Measurements from ENCODE around the gene JPH4.

The JPH4 gene

GRCh38 chr14:23557946-23558345 lies 20.6 kb downstream of the JPH4 start:
- no peaks in the 10 kb centered on the region for H3K27me3 ChIP-seq (ENCODE audit: control insufficient read depth, insufficient read depth, low read length)
- no peaks in the 10 kb centered on the region for H3K9me3 ChIP-seq (ENCODE audit: control insufficient read depth, insufficient read depth, low read length)
- H3K4me3 ChIP-seq (ENCODE audit: low read length) = no peak overlapping the region
- H3K4me1 ChIP-seq (ENCODE audit: control insufficient read depth, insufficient read depth, low read length) = peaks cover 5% of the 10 kb centered on the region
- DNase-seq (ENCODE audit: low read depth, low spot score) = no peak
- WGBS (ENCODE audit: insufficient coverage, insufficient read length) = no CpG with 5 or more reads among the region's 1 CpG
- H3K27ac ChIP-seq (ENCODE audit: low read length) = no peak overlapping the region
- 0 out of 2 replicates have a peak, but pooled peaks cover 9% of the 10 kb centered on the region for H3K36me3 ChIP-seq (ENCODE audit: control insufficient read depth, insufficient read depth, low read length)

DNA sequence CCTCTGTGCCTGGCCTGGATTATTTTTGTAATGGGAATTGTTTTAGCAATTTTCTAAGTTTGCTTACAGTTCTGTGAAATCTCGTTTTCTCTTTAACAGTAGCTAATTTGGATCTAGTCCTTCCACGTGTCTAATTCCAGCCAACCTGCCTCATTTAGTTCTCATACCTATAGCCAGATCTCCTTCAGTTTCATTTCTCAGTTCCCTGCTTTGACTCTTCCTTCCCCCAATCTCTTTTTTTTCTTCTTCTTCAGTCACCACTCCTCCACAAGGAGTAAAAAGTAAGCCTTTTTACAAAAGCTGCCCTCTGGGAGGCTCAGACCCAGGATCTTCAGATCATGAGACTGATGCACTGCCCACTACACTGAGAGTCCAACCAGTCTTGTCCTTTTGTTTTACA lies 21.1 kb downstream of the JPH4 start:
- Histone ChIP-seq H3K9me3 (ENCODE audit: control insufficient read depth, insufficient read depth, low read length) (no peaks in the 10 kb centered on the region), H3K27me3 (ENCODE audit: control insufficient read depth, insufficient read depth, low read length) (no peaks in the 10 kb centered on the region), H3K4me3 (ENCODE audit: low read length) (no peak overlapping the region), H3K27ac (ENCODE audit: low read length) (no peak overlapping the region), H3K4me1 (ENCODE audit: control insufficient read depth, insufficient read depth, low read length) (peaks cover 5% of the 10 kb centered on the region), H3K36me3 (ENCODE audit: control insufficient read depth, insufficient read depth, low read length) (0 out of 2 replicates have a peak, but pooled peaks cover 9% of the 10 kb centered on the region)
- no peak for DNase-seq (ENCODE audit: low read depth, low spot score)
- no CpG with 5 or more reads among the region's 2 CpGs for WGBS (ENCODE audit: insufficient coverage, insufficient read length)

GRCh38 chr14:23556700-23557440 lies 21.7 kb downstream of the JPH4 start:
- Histone ChIP-seq H3K4me1 (ENCODE audit: control insufficient read depth, insufficient read depth, low read length) (peaks cover 5% of the 10 kb centered on the region), H3K4me3 (ENCODE audit: low read length) (peak overlapping the region; percentile 73; the same call in 1 of the 2 replicates), H3K36me3 (ENCODE audit: control insufficient read depth, insufficient read depth, low read length) (0 out of 2 replicates have a peak, but pooled peaks cover 9% of the 10 kb centered on the region), H3K9me3 (ENCODE audit: control insufficient read depth, insufficient read depth, low read length) (no peaks in the 10 kb centered on the region), H3K27me3 (ENCODE audit: control insufficient read depth, insufficient read depth, low read length) (no peaks in the 10 kb centered on the region), H3K27ac (ENCODE audit: low read length) (no peak overlapping the region)
- DNase-seq (ENCODE audit: low read depth, low spot score) = no peak
- no CpG with 5 or more reads among the region's 17 CpGs for WGBS (ENCODE audit: insufficient coverage, insufficient read length)

GRCh38 chr14:23555882-23556699 lies 22.5 kb downstream of the JPH4 start, which contains the start of gene THTPA:
Gene THTPA, plus strand, starts transcription at chr14:23556271. Its CDS starts 487 bp downstream, at chr14:23556758.
- H3K4me3 ChIP-seq (ENCODE audit: low read length) = peak within 1 kb of the TSS; percentile 73
- DNase-seq (ENCODE audit: low read depth, low spot score) = peak; percentile 68
- no CpG with 5 or more reads among the region's 54 CpGs for WGBS (ENCODE audit: insufficient coverage, insufficient read length)

GRCh38 chr14:23555533-23555881 lies 23.1 kb downstream of the JPH4 start:
- peaks cover 5% of the 10 kb centered on the region for H3K4me1 ChIP-seq (ENCODE audit: control insufficient read depth, insufficient read depth, low read length)
- H3K27ac ChIP-seq (ENCODE audit: low read length) = no peak overlapping the region
- WGBS (ENCODE audit: insufficient coverage, insufficient read length) = no CpG with 5 or more reads among the region's 14 CpGs

More at GRCh38 chr14:23555882-23556699, 22.5 kb downstream of the JPH4 start, which contains the start of gene THTPA:
- H3K36me3 ChIP-seq (ENCODE audit: control insufficient read depth, insufficient read depth, low read length) = 0 out of 2 replicates have a peak, but pooled peaks cover 9% of the 10 kb centered on the region
- peaks cover 5% of the 10 kb centered on the region for H3K4me1 ChIP-seq (ENCODE audit: control insufficient read depth, insufficient read depth, low read length)
- no peaks in the 10 kb centered on the region for H3K9me3 ChIP-seq (ENCODE audit: control insufficient read depth, insufficient read depth, low read length)
- H3K27ac ChIP-seq (ENCODE audit: low read length) = no peak within 1 kb of the TSS
- no peaks in the 10 kb centered on the region for H3K27me3 ChIP-seq (ENCODE audit: control insufficient read depth, insufficient read depth, low read length)

GRCh38 chr14:23551266-23552028 lies 27.1 kb downstream of the JPH4 start, which contains the start of gene ZFHX2:
Gene ZFHX2, minus strand, starts transcription at chr14:23551765. Its CDS starts 16,440 bp downstream, at chr14:23535325.
- Histone ChIP-seq H3K4me3 (ENCODE audit: low read length) (peak within 1 kb of the TSS; percentile 51), H3K4me1 (ENCODE audit: control insufficient read depth, insufficient read depth, low read length) (peaks cover 14% of the 10 kb centered on the region), H3K27me3 (ENCODE audit: control insufficient read depth, insufficient read depth, low read length) (no peaks in the 10 kb centered on the region), H3K9me3 (ENCODE audit: control insufficient read depth, insufficient read depth, low read length) (no peaks in the 10 kb centered on the region), H3K27ac (ENCODE audit: low read length) (no peak within 1 kb of the TSS), H3K36me3 (ENCODE audit: control insufficient read depth, insufficient read depth, low read length) (no peaks in the 10 kb centered on the region)
- WGBS (ENCODE audit: insufficient coverage, insufficient read length) = no CpG with 5 or more reads among the region's 49 CpGs
- DNase-seq (ENCODE audit: low read depth, low spot score) = peak; percentile 66

More at GRCh38 chr14:23555533-23555881, 23.1 kb downstream of the JPH4 start:
- Histone ChIP-seq H3K27me3 (ENCODE audit: control insufficient read depth, insufficient read depth, low read length) (no peaks in the 10 kb centered on the region), H3K36me3 (ENCODE audit: control insufficient read depth, insufficient read depth, low read length) (0 out of 2 replicates have a peak, but pooled peaks cover 9% of the 10 kb centered on the region), H3K4me3 (ENCODE audit: low read length) (peak overlapping the region; percentile 73; the same call in 1 of the 2 replicates), H3K9me3 (ENCODE audit: control insufficient read depth, insufficient read depth, low read length) (no peaks in the 10 kb centered on the region)
- no peak for DNase-seq (ENCODE audit: low read depth, low spot score)

DNA sequence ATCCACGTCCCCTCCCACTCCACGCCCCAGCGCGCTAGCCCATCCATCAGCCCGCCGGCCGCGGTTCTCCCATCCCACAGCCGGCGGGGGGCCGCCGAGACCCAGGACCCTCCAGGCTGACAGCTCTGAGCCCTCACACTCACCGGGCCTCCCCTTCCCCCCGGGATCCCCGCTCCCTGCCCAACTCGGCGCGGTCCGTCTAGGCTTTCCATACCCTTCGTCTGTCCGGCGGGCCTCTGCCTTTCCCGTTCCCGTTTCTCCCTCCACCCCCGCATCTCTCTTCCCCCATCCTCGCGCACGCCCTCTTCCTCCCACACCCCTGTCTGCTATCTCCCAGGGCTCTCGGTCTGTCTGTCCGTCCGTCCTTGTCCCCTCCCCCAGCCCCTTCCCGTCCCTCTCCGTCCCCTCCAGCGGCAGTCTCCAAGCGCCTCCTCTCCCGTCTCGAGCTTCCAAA lies 27.8 kb downstream of the JPH4 start:
- WGBS (ENCODE audit: insufficient coverage, insufficient read length) = no CpG with 5 or more reads among the region's 37 CpGs
- no peaks in the 10 kb centered on the region for H3K9me3 ChIP-seq (ENCODE audit: control insufficient read depth, insufficient read depth, low read length)

GRCh38 chr14:23550131-23550811 lies 28.3 kb downstream of the JPH4 start:
- DNase-seq (ENCODE audit: low read depth, low spot score) = no peak
- Histone ChIP-seq H3K36me3 (ENCODE audit: control insufficient read depth, insufficient read depth, low read length) (no peaks in the 10 kb centered on the region), H3K4me3 (ENCODE audit: low read length) (peak overlapping the region; percentile 51; the same call in 1 of the 2 replicates), H3K9me3 (ENCODE audit: control insufficient read depth, insufficient read depth, low read length) (no peaks in the 10 kb centered on the region), H3K27me3 (ENCODE audit: control insufficient read depth, insufficient read depth, low read length) (no peaks in the 10 kb centered on the region), H3K27ac (ENCODE audit: low read length) (no peak overlapping the region), H3K4me1 (ENCODE audit: control insufficient read depth, insufficient read depth, low read length) (peaks cover 20% of the 10 kb centered on the region)
- no CpG with 5 or more reads among the region's 12 CpGs for WGBS (ENCODE audit: insufficient coverage, insufficient read length)

More for the DNA sequence above, 27.8 kb downstream of the JPH4 start:
- Histone ChIP-seq H3K4me1 (ENCODE audit: control insufficient read depth, insufficient read depth, low read length) (peaks cover 16% of the 10 kb centered on the region), H3K36me3 (ENCODE audit: control insufficient read depth, insufficient read depth, low read length) (no peaks in the 10 kb centered on the region), H3K27me3 (ENCODE audit: control insufficient read depth, insufficient read depth, low read length) (no peaks in the 10 kb centered on the region), H3K27ac (ENCODE audit: low read length) (no peak overlapping the region), H3K4me3 (ENCODE audit: low read length) (peak overlapping the region; percentile 51)
- no peak for DNase-seq (ENCODE audit: low read depth, low spot score)

DNA sequence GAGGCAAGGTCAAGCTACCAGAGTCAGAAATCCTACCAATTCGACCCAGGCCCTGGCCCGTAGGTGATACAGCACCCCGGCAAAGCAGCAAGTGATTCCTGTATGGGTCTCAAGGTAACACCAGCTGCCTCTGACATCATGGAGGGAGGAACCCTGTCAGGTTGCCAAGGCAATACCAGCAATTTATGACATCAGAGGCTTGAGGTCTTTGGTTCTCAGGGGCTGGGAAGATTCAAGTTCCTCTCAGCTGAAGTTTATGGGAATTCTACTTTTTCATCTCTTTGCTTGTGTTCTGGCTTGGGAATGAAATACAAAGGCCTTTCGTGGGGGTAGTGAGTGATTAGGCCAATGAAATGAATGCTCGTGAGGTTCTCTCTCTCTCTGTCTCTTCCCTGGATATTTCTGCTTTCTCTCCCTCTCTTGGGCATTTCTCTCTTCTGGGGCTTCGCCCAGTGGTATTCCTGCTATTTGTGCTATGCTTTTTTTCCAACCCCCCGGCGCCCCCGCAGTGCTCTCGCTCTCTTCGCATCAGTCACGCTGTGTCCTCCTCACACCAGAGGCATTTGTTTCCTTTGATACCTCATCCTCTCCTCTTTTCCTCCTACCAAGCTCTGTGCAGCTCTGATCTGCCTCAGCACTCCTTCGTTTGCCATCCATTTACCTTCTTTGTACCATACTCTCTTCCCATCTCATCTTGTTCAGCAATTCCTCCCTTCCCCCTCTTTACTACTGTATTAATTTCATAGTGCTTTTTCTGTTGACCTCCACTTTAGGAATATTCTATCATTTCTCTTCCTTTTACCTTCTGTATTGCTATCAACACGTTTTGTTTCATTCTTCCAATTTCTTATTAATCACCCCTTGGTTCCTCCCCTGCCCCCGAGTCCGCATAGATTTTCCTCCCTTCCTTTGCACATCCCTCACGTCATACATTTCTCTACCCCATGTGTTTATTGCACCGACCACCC lies 30.0 kb downstream of the JPH4 start:
- Histone ChIP-seq H3K4me3 (ENCODE audit: low read length) (no peak overlapping the region), H3K27me3 (ENCODE audit: control insufficient read depth, insufficient read depth, low read length) (no peaks in the 10 kb centered on the region), H3K27ac (ENCODE audit: low read length) (no peak overlapping the region), H3K4me1 (ENCODE audit: control insufficient read depth, insufficient read depth, low read length) (peaks cover 20% of the 10 kb centered on the region), H3K36me3 (ENCODE audit: control insufficient read depth, insufficient read depth, low read length) (no peaks in the 10 kb centered on the region), H3K9me3 (ENCODE audit: control insufficient read depth, insufficient read depth, low read length) (no peaks in the 10 kb centered on the region)
- 100% methylated on average over 2 of the region's 18 CpGs for WGBS (ENCODE audit: insufficient coverage, insufficient read length)
- DNase-seq (ENCODE audit: low read depth, low spot score) = no peak

Measured in iPS DF 6.9 (cell line).